T-cell (primary cell): Measurements from ENCODE around the gene PCLO. TPM values are rescaled to one million over a fixed set of nuclear protein-coding genes. Genes with fewer than 3 reads are reported as not detected.

Source experiments
- ATAC-seq, 4 experiments: fragments of 200-7000 bp in 3 of 4; fragments of 150-1000 bp in 1 of 4; cut with Tn5 transposase; replicated peaks in 1 of 4; 1 replicate in 3 of 4; 2 replicates in 1 of 4; pipeline ENCODE4 v1.10.0; 2021; ENCODE audit warnings: moderate library complexity in 3 of 4, mild to moderate bottlenecking in 2 of 4, moderate number of reproducible peaks in 1 of 4
- CTCF ChIA-PET, 2 donors: fragments of 300-600 bp; sonication (Branson Sonifier 250); formaldehyde crosslinking; loops; one replicate each; lab custom pipeline; 2022; ENCODE audit warnings: antibody characterized with exemption in 2 of 2; lab: Charles Lee
- POLR2A ChIA-PET, 2 donors: fragments of 300-600 bp; sonication (Branson Sonifier 250); formaldehyde crosslinking; loops; one replicate each; lab custom pipeline; 2022; ENCODE audit warnings: antibody characterized with exemption in 2 of 2; lab: Charles Lee
- DNase-seq, 35 experiments: peaks; one replicate each; pipeline versions ENCODE4 v3.0.0 to v3.0.0-alpha.2; 2013 to 2023
- H3K27ac ChIP-seq: one replicate; pipeline ENCODE4 v1.5.1; 2013; ENCODE audit warnings: low read length
- H3K27me3 ChIP-seq, 2 experiments: replicated peaks in 1 of 2; 1 replicate in 1 of 2; 2 replicates in 1 of 2; pipeline versions ENCODE4 v1.6.1 to v1.7.0; 2013; ENCODE audit warnings: low read length in 1 of 2, mixed read lengths in 1 of 2; ENCODE audit not compliant: control insufficient read depth in 2 of 2, insufficient read depth in 2 of 2; ENCODE audit errors: extremely low read depth in 1 of 2
- H3K36me3 ChIP-seq, 2 donors: 1 replicate in 1 of 2; 2 replicates in 1 of 2; pipeline versions ENCODE4 v1.6.1 to v1.7.0; 2013; ENCODE audit warnings: low read length in 1 of 2; ENCODE audit not compliant: control insufficient read depth in 2 of 2, insufficient read depth in 1 of 2; ENCODE audit errors: extremely low read depth in 1 of 2
- H3K4me1 ChIP-seq, 2 experiments: 1 replicate in 1 of 2; 2 replicates in 1 of 2; pipeline versions ENCODE4 v1.6.1 to v1.7.0; 2013; ENCODE audit warnings: low read length in 2 of 2, mixed read lengths in 1 of 2; ENCODE audit not compliant: insufficient read depth in 2 of 2, control insufficient read depth in 1 of 2; ENCODE audit errors: extremely low read depth in 1 of 2
- H3K4me3 ChIP-seq, 2 donors: 1 replicate in 1 of 2; 2 replicates in 1 of 2; pipeline versions ENCODE4 v1.5.1 to v1.7.0; 2013; ENCODE audit warnings: mild to moderate bottlenecking in 2 of 2, low read length in 1 of 2, moderate library complexity in 1 of 2; ENCODE audit not compliant: control insufficient read depth in 1 of 2; ENCODE audit errors: extremely low read depth in 1 of 2
- H3K9me3 ChIP-seq: 2 replicates; pipeline ENCODE4 v1.7.0; 2013
- H3K27ac Mint-ChIP-seq, 2 donors: one replicate each; pipeline ENCODE4 v1.8.0; 2020 to 2021; ENCODE audit warnings: mild to moderate bottlenecking in 2 of 2, mixed read lengths in 2 of 2
- H3K27me3 Mint-ChIP-seq, 2 donors: one replicate each; pipeline ENCODE4 v1.8.0; 2021 to 2022; ENCODE audit warnings: mixed read lengths in 2 of 2
- H3K36me3 Mint-ChIP-seq: one replicate; pipeline ENCODE4 v1.8.0; 2021; ENCODE audit warnings: mixed read lengths
- H3K4me1 Mint-ChIP-seq, 3 donors: one replicate each; pipeline ENCODE4 v1.8.0; 2020 to 2022; ENCODE audit warnings: mixed read lengths in 3 of 3, mild to moderate bottlenecking in 1 of 3
- H3K4me3 Mint-ChIP-seq, 3 donors: one replicate each; pipeline ENCODE4 v1.8.0; 2020 to 2022; ENCODE audit warnings: mild to moderate bottlenecking in 3 of 3, mixed read lengths in 3 of 3, moderate library complexity in 3 of 3
- H3K9me3 Mint-ChIP-seq, 3 donors: one replicate each; pipeline ENCODE4 v1.8.0; 2020 to 2022; ENCODE audit warnings: mixed read lengths in 3 of 3
- WGBS: methylation state at CpG from one replicate; pipeline ENCODE4 v1.1.5; 2013; ENCODE audit warnings: missing lambda C conversion rate; ENCODE audit not compliant: insufficient coverage; 5-methylcytosine and 5-hydroxymethylcytosine counted together
- total RNA-seq, 35 experiments: library from RNA in 6 of 35; stranded (reverse) in 6 of 35; fragments of 120-200 nt in 1 of 35; gene quantifications; one replicate each; pipeline versions ENCODE4 v1.2.1 to v1.2.4 and lab custom pipeline; 2013 to 2026

Gene PCLO
- total RNA-seq, 5 donors from 2014 or later (not counting 1 experiment from before 2014, with no cell fraction given): 0.03 to 0.05 (median 0.03) TPM; not detected in 1

GRCh38 chr7:83148776-83149175 lies 13.9 kb downstream of the PCLO start:
- Mint-ChIP-seq H3K4me1 (no peaks in the 10 kb centered on the region), H3K36me3 (no peaks in the 10 kb centered on the region), H3K27me3 (no peaks in the 10 kb centered on the region), H3K9me3 (peaks cover 5 to 20% (median 10%) of the 10 kb centered on the region in 3 donors), H3K4me3 (no peak overlapping the region), H3K27ac (no peak overlapping the region)
- Histone ChIP-seq H3K36me3 (no peaks in the 10 kb centered on the region), H3K4me3 (no peak overlapping the region), H3K4me1 (no peaks in the 10 kb centered on the region), H3K27ac (no peak overlapping the region), H3K27me3 (no peaks in the 10 kb centered on the region), H3K9me3 (no peaks in the 10 kb centered on the region)
- no CpG with 5 or more reads among the region's 1 CpG for WGBS
- POLR2A ChIA-PET: no interaction called here
- DNase-seq (no peak), ATAC-seq (no peak)
- CTCF ChIA-PET: interaction anchor here in 1 of 2 donors (0.5 kb wide), 1 partner anchor 28 kb away, joined by 5 read pairs; no protein-coding TSS in a partner anchor

DNA sequence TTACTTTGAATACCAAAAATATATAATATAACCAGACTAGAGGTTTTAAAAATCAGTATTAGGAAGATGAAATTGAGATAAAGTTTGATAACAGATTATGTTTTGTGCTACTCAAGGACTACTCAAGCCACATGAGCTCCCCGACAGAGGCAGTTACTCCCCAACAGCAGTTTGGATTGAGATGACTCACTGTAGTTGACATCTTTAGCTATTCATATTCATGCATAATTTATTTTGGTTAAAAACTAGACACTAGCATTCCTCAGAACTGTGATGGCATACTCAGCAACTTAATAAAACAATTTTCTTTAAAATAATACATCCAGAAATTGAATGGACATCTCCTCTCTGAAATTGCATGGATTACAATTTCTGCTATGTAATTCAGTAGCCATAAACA lies 19.6 kb downstream of the PCLO start:
- H3K4me3 ChIP-seq: no peak overlapping the region
- H3K9me3 ChIP-seq: no peaks in the 10 kb centered on the region
- no peaks in the 10 kb centered on the region for H3K4me1 Mint-ChIP-seq
- H3K4me3 Mint-ChIP-seq: no peak overlapping the region
- no peak overlapping the region for H3K27ac ChIP-seq
- no peaks in the 10 kb centered on the region for H3K27me3 Mint-ChIP-seq
- no peaks in the 10 kb centered on the region for H3K4me1 ChIP-seq
- no peaks in the 10 kb centered on the region for H3K36me3 ChIP-seq
- DNase-seq (no peak), ATAC-seq (no peak)
- CTCF ChIA-PET: no interaction called here
- H3K36me3 Mint-ChIP-seq: no peaks in the 10 kb centered on the region
- peaks cover 0 to 9% (median 6%) of the 10 kb centered on the region in 3 donors for H3K9me3 Mint-ChIP-seq
- no peaks in the 10 kb centered on the region for H3K27me3 ChIP-seq
- POLR2A ChIA-PET: no interaction called here
- WGBS: no CpG with 5 or more reads among the region's 1 CpG
- no peak overlapping the region for H3K27ac Mint-ChIP-seq

GRCh38 chr7:83142365-83142764 lies 20.3 kb downstream of the PCLO start:
- DNase-seq (no peak), ATAC-seq (no peak)
- CTCF ChIA-PET: no interaction called here
- POLR2A ChIA-PET: no interaction called here
- H3K27me3 ChIP-seq: no peaks in the 10 kb centered on the region
- Mint-ChIP-seq H3K4me3 (no peak overlapping the region), H3K4me1 (no peaks in the 10 kb centered on the region), H3K27me3 (no peaks in the 10 kb centered on the region), H3K9me3 (peaks cover 0 to 12% (median 6%) of the 10 kb centered on the region in 3 donors), H3K27ac (no peak overlapping the region), H3K36me3 (no peaks in the 10 kb centered on the region)
- H3K9me3 ChIP-seq: no peaks in the 10 kb centered on the region
- H3K4me3 ChIP-seq: no peak overlapping the region
- 100% methylated on average over 1 of the region's 2 CpGs for WGBS
- H3K27ac ChIP-seq: no peak overlapping the region
- no peaks in the 10 kb centered on the region for H3K36me3 ChIP-seq
- H3K4me1 ChIP-seq: no peaks in the 10 kb centered on the region

DNA sequence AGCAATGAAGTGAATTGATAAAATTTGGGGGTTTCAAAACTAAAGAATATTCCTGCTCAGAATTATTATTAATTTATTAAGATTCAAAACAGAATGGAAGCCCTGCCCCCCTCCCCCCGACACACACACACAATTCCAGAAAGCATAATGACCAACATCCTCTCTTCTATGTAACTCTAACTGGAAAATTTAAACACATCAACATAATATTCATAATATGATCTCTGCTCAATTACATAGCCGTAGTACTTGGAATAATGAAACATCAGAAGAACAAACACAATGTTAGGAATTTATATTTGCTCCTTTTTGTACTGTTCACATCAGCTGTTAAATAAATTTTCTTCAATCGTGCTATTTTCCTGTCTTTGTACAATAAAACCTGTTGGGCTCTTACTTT lies 20.8 kb downstream of the PCLO start:
- ChIA-PET POLR2A (no interaction called here), CTCF (no interaction called here)
- peaks cover 0 to 12% (median 6%) of the 10 kb centered on the region in 3 donors for H3K9me3 Mint-ChIP-seq
- WGBS: 86% methylated on average over 1 of the region's 3 CpGs
- no peak overlapping the region for H3K27ac Mint-ChIP-seq
- ATAC-seq: no peak
- no peaks in the 10 kb centered on the region for H3K4me1 Mint-ChIP-seq
- H3K36me3 Mint-ChIP-seq: no peaks in the 10 kb centered on the region
- Histone ChIP-seq H3K4me1 (no peaks in the 10 kb centered on the region), H3K4me3 (no peak overlapping the region), H3K27ac (no peak overlapping the region), H3K36me3 (no peaks in the 10 kb centered on the region), H3K9me3 (no peaks in the 10 kb centered on the region), H3K27me3 (no peaks in the 10 kb centered on the region)
- no peak for DNase-seq
- H3K27me3 Mint-ChIP-seq: no peaks in the 10 kb centered on the region
- no peak overlapping the region for H3K4me3 Mint-ChIP-seq

- H3K9me3 ChIP-seq: no peaks in the 10 kb centered on the region
- CTCF ChIA-PET: no interaction called here
- H3K27me3 Mint-ChIP-seq: no peaks in the 10 kb centered on the region
- no peak overlapping the region for H3K27ac Mint-ChIP-seq
- H3K4me3 ChIP-seq: no peak overlapping the region
- peaks cover 2 to 15% (median 5%) of the 10 kb centered on the region in 3 donors for H3K9me3 Mint-ChIP-seq
- H3K36me3 Mint-ChIP-seq: no peaks in the 10 kb centered on the region
- H3K36me3 ChIP-seq: no peaks in the 10 kb centered on the region
- no peak for ATAC-seq
- POLR2A ChIA-PET: no interaction called here
- WGBS: no CpG with 5 or more reads among the region's 5 CpGs
- no peak overlapping the region for H3K4me3 Mint-ChIP-seq
- DNase-seq: no peak
- no peaks in the 10 kb centered on the region for H3K4me1 Mint-ChIP-seq
- H3K4me1 ChIP-seq: no peaks in the 10 kb centered on the region
- no peak overlapping the region for H3K27ac ChIP-seq
- no peaks in the 10 kb centered on the region for H3K27me3 ChIP-seq
Observed at GRCh38 chr7:83130623-83131545, 31.8 kb downstream of the PCLO start.

GRCh38 chr7:83130191-83130590 lies 32.5 kb downstream of the PCLO start:
- Histone ChIP-seq H3K36me3 (no peaks in the 10 kb centered on the region), H3K4me1 (no peaks in the 10 kb centered on the region), H3K4me3 (no peak overlapping the region), H3K9me3 (no peaks in the 10 kb centered on the region), H3K27ac (no peak overlapping the region), H3K27me3 (no peaks in the 10 kb centered on the region)
- Mint-ChIP-seq H3K27ac (no peak overlapping the region), H3K36me3 (no peaks in the 10 kb centered on the region), H3K9me3 (peaks cover 4 to 17% (median 6%) of the 10 kb centered on the region in 3 donors), H3K27me3 (no peaks in the 10 kb centered on the region), H3K4me1 (no peaks in the 10 kb centered on the region), H3K4me3 (no peak overlapping the region)
- WGBS: 100% methylated on average over 2 of the region's 5 CpGs
- POLR2A ChIA-PET: no interaction called here
- no peak for DNase-seq
- CTCF ChIA-PET: no interaction called here
- no peak for ATAC-seq
